Frontal cortex (tissue), 4 donors: Measurements from ENCODE around the gene SSR2. TPM values are rescaled to one million over a fixed set of nuclear protein-coding genes. Genes with fewer than 3 reads are reported as not detected.
"Not testable (repeated sequence)": the region's sequence is repeated elsewhere in the genome, so short reads cannot be mapped to it uniquely, and the experiment has no call there.

Source experiments
- DNase-seq, 2 donors: peaks; one replicate each; pipeline ENCODE4 v3.0.0; 2012; ENCODE audit warnings: low spot score in 2 of 2
- FAIRE-seq: peaks from 2 replicates; lab custom pipeline; 2012; peaks lifted over from hg19 to GRCh38; lab: Jason Lieb, UNC
- total RNA-seq: library from RNA; depleted of rRNA; stranded (reverse); fragments of >200 nt; gene quantifications from one replicate; pipeline ENCODE4 v1.2.3, GENCODE V29; 2014
- donor health status: control.
- donor health status: control.
- donor health status: control.

Gene SSR2
- total RNA-seq, 1 donor from 2014 or later = 230 TPM

GRCh38 chr1:156050376-156050775, 29.6 kb upstream of the SSR2 start:
- DNase-seq (peak in 1 of 2 donors; percentile 40), FAIRE-seq (no peak)

DNA sequence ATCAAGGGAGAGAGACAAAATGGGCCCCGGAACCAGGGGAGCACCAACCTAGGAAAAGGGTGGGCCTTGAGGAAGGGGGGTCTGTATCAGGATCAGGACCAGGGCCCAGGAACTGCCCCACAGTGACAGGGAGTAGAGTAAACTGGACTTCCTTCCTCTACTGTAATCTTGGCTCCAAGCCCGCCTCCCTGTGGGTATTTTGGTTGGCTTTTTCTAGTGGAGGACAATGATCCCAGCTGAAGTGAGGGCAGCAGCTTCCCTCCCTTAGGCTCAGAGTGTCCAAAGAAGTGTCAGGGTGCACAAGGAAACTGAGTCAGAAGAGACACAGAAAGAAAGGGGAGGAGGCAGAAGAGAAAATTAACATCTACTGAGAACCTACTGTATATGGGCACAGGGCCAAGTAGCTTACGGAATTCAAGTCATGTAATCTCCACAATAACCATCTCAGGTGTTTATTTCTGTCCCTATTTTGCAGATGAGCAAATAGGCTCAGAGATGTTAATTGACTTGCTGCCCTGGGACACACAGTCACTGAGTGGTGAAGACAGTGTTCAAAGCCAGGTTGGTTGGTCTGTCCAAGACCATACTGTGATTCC, 28.0 kb upstream of the SSR2 start:
- FAIRE-seq (no peak), DNase-seq (no peak)

DNA sequence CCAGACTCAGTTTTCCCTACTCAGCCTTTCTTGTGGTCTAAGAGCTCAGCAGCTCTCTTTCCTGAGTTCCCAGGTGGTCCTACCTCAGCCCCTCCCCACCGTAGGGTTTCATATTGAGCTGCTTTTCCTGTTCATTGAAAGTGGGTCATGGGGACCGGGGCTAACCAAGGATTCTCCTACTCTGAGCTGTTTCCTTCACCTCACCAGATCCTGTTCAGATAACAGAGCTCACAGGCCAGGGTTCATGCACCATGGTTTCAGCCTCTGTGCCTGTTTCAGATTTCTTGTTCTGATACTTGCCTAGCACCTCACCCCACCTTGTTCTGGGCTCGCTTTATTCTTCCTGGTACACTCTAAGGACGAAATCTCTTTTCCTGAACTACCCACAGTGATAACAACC, 24.3 kb upstream of the SSR2 start:
- no peak for FAIRE-seq
- no peak for DNase-seq

GRCh38 chr1:156042828-156043227, 22.1 kb upstream of the SSR2 start:
- FAIRE-seq = no peak
- DNase-seq = no peak

DNA sequence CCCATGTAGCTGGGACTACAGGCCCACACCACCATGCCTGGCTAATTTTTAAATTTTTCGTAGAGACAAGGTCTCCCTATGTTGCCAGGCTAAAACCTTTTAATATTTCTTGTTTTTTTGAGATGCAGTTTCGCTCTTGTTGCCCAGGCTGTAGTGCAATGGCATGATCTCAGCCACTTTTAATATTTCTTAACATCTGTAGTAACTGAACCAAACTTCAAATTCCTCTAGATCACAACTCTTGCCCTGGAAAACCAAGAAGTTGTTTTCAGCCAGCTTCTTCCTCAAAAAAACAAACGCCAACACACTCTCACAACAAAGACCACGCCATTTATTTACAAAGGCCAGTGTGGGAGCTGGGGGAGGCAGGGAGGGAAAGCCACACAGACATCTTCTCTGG, 14.2 kb upstream of the SSR2 start:
- FAIRE-seq, DNase-seq: not testable (repeated sequence)

- FAIRE-seq (no peak), DNase-seq (no peak)
Measured at GRCh38 chr1:156033011-156033410, 12.3 kb upstream of the SSR2 start.

DNA sequence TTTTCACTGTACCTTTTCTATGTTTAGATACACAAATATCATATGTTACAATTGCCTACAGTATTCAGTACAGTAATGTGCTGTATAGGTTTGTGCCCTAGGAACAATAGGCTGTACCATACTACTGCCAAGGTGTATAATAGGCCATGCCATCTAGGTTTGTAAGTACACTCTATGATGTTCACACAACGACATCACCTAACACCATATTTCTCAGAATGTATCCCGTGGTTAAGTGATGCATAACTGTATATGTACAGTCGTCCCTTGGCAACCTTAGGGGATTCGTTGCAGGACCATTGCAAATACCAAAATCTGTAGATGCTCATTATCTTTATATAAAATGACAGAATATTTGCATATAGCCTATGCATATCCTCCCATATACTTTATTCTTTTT, 5.8 kb upstream of the SSR2 start:
- FAIRE-seq (no peak), DNase-seq (no peak)

GRCh38 chr1:156025876-156026275, 5.1 kb upstream of the SSR2 start:
- FAIRE-seq (no peak), DNase-seq (peak in 1 of 2 donors; percentile 37)

GRCh38 chr1:156024801-156025200, 4.0 kb upstream of the SSR2 start:
- DNase-seq = no peak
- no peak for FAIRE-seq

DNA sequence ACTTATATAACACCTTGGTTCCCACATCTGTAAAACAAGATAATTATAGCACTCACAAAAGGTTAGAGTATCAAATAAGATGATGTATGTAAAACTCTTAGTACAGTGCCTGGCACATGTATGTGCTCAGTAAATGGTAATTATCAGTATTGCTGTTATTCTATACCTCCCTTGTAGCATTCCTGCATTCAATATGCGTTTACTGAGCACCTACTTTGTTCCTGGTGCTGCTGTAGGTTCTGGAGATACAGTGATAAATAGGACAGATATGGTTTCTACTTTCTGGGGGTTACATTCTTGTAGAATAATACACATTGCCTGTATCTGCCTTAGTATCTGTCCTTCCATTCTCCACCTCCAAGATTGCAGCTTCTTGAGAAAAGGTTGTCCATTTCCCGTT, 1.2 kb upstream of the SSR2 start:
- DNase-seq (no peak), FAIRE-seq (no peak)

DNA sequence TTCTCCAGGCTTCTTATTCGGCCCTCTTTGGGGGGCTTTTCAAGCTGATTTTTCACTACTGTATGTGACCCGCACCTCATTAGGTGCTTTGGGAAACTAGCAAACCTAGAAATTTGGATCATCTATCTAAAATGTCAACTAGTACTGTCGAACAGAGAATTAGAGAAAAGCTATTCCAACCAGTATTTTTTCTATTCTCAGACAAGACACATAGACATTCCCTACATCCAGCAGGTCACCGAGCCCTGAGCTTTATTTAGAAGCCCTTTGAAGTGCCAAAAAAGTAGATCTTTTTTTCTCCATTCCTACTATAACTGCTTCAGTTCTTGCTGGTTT, 310 bp upstream of the SSR2 start:
- no peak for FAIRE-seq

GRCh38 chr1:156019946-156020292, 832 bp downstream of the SSR2 start:
- DNase-seq (no peak), FAIRE-seq (no peak)

More for the DNA sequence above, 310 bp upstream of the SSR2 start:
- DNase-seq = no peak

GRCh38 chr1:156014829-156015228, 5.9 kb downstream of the SSR2 start:
- FAIRE-seq = no peak
- DNase-seq = no peak

DNA sequence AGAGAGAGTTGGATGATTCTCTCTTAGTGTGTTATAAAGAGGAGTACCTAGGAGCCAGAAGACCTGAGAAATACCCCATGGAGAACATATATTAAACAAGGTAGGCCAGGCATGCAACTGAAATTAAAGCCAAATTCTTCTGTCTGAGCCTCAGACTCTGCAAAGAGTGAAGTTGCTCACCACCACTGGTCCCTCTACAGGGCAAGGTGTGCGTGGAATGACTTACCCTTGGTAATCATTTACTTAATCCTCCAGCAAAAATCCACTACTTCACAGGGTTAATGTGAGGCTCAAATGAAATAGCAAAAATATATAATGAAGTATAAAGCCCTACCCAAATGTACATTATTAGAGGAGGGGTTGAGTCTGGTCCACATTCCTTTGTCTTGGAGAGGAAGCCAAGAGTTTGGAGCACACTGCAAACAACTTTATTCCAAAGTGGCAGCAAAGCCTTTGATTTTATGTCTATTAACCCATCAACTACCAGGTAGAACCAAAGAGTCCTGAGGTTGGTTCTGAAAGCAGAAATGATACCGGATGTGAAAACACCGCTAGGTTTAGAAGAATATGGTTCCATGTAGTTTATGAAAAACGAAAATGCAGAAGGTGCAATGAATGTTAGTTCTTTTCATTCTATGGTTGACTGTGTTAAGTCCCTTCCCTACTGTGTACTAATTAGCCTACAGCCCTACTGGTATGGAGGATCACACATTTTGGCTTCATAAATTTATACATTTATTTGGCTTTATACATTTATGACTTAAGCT, 8.5 kb downstream of the SSR2 start:
- no peak for DNase-seq
- no peak for FAIRE-seq

DNA sequence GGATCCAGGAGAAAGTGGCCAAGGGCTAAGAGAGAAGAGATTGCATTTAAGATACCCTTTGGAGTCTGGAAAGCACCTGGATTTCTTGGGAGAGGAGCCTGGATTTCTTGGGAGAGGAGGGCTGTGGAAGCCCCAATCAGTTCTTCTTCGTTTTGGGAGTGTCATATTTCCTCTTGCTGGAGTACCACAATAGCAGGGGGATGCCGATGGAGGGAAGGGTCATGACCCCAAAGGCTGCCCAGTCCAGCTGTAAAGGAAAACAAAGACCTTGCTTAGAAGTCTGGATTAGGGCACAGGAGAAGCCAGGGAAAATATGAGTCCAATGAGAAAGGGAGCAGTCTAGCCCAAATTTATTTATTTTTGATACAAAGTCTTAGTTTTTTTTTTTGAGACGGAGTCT, 11.3 kb downstream of the SSR2 start:
- FAIRE-seq (no peak), DNase-seq (no peak)

- FAIRE-seq = no peak
Measured at GRCh38 chr1:156006666-156007376, 13.9 kb downstream of the SSR2 start.

GRCh38 chr1:156004843-156005584, 15.7 kb downstream of the SSR2 start:
- DNase-seq (no peak), FAIRE-seq (no peak)

More at GRCh38 chr1:156006666-156007376, 13.9 kb downstream of the SSR2 start:
- no peak for DNase-seq

- FAIRE-seq (no peak), DNase-seq (no peak)
Measured at GRCh38 chr1:156003923-156004188, 16.9 kb downstream of the SSR2 start.

DNA sequence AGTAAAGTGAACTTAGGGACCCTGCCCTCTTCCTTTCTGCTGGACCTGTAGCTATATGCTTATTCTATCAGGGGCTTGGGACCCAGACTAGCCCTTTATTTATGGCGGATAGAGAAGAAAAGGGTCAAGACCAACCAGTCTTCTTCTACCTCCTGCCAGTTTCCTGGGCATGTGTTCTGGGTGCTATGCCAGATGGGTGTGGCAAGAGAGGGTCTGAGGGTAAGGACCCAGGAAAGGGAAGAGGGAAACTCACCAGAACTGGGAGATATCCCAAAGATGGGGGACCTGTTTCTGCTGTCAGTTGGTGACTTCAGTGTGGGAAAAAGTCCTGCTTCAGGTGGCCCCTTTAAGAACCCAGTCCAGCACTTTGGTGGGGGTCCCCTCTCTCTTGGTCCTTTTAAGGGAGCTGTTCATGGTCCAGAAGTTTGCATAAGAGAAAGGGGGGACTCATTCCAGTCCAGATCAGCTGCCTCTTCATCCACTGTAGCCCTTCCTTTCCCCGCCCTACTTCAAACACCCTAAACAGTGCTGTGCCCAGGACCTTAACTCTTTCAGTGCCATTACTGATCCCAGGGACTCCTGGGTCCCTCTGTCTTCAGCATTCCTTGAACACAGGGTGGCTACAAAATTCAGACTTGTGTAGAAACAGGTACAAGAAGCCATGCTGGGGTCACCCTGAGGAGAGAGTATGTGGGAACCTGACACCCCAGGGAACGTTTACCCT, 18.4 kb downstream of the SSR2 start:
- DNase-seq (no peak), FAIRE-seq (no peak)

DNA sequence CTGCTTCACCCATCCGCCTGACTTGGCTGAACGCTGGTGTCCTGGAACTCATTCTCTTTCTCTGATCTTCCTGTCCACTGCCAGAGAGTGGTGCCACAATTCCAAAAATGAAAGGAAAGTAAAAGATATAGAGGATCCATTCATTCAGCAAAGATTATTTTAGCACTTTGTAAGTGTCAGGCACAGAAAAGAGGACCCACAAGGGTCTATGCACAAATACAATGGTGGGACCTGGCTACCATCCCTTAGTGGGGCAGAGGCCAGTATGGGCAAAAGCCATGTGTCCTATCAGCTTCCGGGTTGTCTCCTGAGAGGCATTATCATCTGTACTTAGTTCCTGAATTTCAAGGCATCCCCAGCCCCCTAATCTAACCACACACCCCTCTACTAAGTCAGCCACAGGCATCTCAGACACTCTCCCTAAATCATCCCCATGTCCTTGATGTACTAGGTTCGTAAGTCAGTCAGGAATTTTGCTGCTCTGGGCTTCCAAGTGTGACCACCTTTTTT, 19.0 kb downstream of the SSR2 start:
- FAIRE-seq (no peak), DNase-seq (no peak)
